Erythroblast (primary cell): ENCODE measurements around the gene MSANTD1.

Experiments
- GATA1 ChIP-seq: IDR thresholded peaks from 2 replicates; pipeline ENCODE4 v1.6.1; 2011; ENCODE audit warnings: low read depth, mild to moderate bottlenecking, control low read depth, low read length, moderate library complexity
- POLR2A ChIP-seq: IDR thresholded peaks from 2 replicates; pipeline ENCODE4 v1.6.1; 2011; ENCODE audit warnings: mild to moderate bottlenecking, low read length

- TF ChIP-seq POLR2A: no peak
- no peak for TF ChIP-seq GATA1
Observed at GRCh38 chr4:3261411-3262207, 12.7 kb downstream of the MSANTD1 start.
